Activated T-helper 2 cell treated with anti-CD3 and anti-CD28 coated beads, Interferon-gamma antibody, Interleukin-2, Interleukin-4, amounts not matched to agents 10 μg/mL and 5 μg/mL and 100 μg/mL, durations not matched to agents 14 hours and 24 hours and 36 hours (primary cell): Measurements from ENCODE around the gene TPK1. TPM values are rescaled to one million over a fixed set of nuclear protein-coding genes. Genes with fewer than 3 reads are reported as not detected.

Experiments used
- DNase-seq: peaks from one replicate; pipeline ENCODE4 v3.0.0; 2021; ENCODE audit warnings: low spot score
- H3K27ac Mint-ChIP-seq: one replicate; pipeline ENCODE4 v1.8.0; 2021; ENCODE audit warnings: mixed read lengths
- H3K27me3 Mint-ChIP-seq: one replicate; pipeline ENCODE4 v1.8.0; 2021; ENCODE audit warnings: low read depth, mixed read lengths
- H3K36me3 Mint-ChIP-seq: one replicate; pipeline ENCODE4 v1.8.0; 2021; ENCODE audit warnings: low read depth, mixed read lengths
- H3K4me1 Mint-ChIP-seq: one replicate; pipeline ENCODE4 v1.8.0; 2021; ENCODE audit warnings: low read depth, mixed read lengths
- H3K4me3 Mint-ChIP-seq: one replicate; pipeline ENCODE4 v1.8.0; 2021; ENCODE audit warnings: low read depth, mild to moderate bottlenecking, moderate library complexity, mixed read lengths
- H3K9me3 Mint-ChIP-seq: one replicate; pipeline ENCODE4 v1.8.0; 2021; ENCODE audit warnings: mixed read lengths
- intact Hi-C: fragments of 100-400 bp; cut with micrococcal nuclease; formaldehyde crosslinking; loops from one replicate; pipeline ENCODE4 v1.15.1; 2023
- total RNA-seq: library from RNA; stranded (reverse); gene quantifications from 2 replicates; pipeline ENCODE4 v1.2.3, GENCODE V29; 2022

Gene TPK1
- total RNA-seq, 1 donor from 2014 or later = 17.5 TPM

DNA sequence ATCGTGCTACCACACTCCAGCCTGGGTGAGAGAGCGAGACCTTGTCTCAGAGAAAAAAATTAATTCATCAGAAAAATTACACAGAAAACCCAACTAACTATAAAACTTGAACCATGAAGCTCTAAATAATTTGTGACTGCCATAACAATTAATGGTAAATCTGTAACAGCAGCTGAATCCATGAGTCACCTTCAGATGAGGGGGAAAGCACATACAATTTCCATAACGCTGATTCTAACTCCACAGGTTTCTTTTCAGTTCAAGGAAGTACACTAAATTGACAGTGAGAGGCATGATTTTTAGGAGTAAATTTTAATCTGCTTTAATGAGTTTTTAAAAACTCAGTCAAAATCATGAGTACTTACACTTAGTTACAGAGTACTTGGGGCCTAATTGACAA, 312.2 kb downstream of the TPK1 start:
- Mint-ChIP-seq H3K27me3 (no peaks in the 10 kb centered on the region), H3K4me3 (no peak overlapping the region), H3K9me3 (no peaks in the 10 kb centered on the region), H3K27ac (no peak overlapping the region), H3K36me3 (no peaks in the 10 kb centered on the region), H3K4me1 (no peaks in the 10 kb centered on the region)
- intact Hi-C loops = no loop called here
- no peak for DNase-seq

DNA sequence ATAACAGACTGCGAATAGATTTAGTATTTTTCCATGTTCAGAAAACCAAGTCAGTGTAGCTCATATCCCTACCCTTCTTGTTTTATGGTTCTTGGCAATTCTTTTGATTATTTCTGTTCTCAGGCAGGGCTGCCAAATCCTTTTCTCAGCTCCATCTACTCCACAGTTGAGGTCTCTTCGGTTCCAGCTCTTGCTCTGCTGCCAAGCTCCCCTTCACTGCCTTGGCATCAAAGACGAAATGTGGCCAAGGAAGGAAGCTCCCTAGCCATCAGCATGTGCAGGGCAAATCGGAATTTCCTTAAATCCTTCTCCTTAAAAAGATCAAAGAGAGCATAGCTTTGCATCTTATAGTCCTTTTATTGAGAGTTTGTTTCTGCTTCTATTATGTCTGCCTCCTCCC, 315.9 kb downstream of the TPK1 start:
- DNase-seq = no peak
- intact Hi-C loops = no loop called here
- Mint-ChIP-seq H3K36me3 (no peaks in the 10 kb centered on the region), H3K27me3 (no peaks in the 10 kb centered on the region), H3K27ac (no peak overlapping the region), H3K4me1 (peaks cover 5% of the 10 kb centered on the region), H3K4me3 (no peak overlapping the region), H3K9me3 (no peaks in the 10 kb centered on the region)

DNA sequence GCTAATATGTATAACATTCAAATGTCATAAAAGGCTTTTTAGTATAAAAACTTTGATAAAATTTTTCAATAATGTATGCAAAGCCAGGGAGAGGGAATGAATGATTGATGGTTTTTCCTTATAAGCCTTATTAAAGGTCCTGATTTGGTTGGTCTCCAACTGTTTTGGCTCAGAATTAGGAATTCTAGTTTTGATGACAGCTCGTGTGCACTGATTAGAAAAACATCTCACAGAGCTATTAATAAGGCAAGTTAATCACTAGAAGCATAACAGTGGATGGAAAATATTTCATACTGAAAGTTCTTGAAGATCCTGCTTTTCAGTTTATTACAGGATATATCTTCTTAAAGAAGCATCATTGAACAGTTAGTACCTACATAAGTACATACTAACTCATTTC, 317.5 kb downstream of the TPK1 start:
- Mint-ChIP-seq H3K27ac (no peak overlapping the region), H3K4me1 (peaks cover 5% of the 10 kb centered on the region), H3K36me3 (no peaks in the 10 kb centered on the region), H3K27me3 (no peaks in the 10 kb centered on the region), H3K9me3 (no peaks in the 10 kb centered on the region), H3K4me3 (no peak overlapping the region)
- intact Hi-C loops = no loop called here
- no peak for DNase-seq

DNA sequence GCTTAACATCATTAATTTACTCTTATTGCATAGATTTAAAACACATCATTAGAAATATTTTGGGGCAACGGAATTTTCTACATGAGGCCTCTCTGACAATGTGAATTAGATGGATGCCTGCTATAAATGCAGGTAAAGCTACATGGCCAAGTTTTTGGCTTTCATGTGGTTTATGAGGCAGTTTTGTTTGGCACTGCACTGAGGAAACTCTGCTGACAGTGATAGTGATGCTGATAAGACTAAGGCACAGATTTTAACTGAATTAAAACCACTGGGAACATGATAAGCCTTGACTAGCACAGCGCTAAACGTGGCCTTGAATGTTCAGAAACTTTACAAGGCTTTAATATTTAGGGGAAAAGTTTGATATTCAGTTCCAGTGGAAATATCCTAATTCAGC, 318.1 kb downstream of the TPK1 start:
- Mint-ChIP-seq H3K36me3 (no peaks in the 10 kb centered on the region), H3K4me3 (no peak overlapping the region), H3K27ac (no peak overlapping the region), H3K27me3 (no peaks in the 10 kb centered on the region), H3K9me3 (no peaks in the 10 kb centered on the region), H3K4me1 (peaks cover 5% of the 10 kb centered on the region)
- no peak for DNase-seq
- intact Hi-C loops = no loop called here

DNA sequence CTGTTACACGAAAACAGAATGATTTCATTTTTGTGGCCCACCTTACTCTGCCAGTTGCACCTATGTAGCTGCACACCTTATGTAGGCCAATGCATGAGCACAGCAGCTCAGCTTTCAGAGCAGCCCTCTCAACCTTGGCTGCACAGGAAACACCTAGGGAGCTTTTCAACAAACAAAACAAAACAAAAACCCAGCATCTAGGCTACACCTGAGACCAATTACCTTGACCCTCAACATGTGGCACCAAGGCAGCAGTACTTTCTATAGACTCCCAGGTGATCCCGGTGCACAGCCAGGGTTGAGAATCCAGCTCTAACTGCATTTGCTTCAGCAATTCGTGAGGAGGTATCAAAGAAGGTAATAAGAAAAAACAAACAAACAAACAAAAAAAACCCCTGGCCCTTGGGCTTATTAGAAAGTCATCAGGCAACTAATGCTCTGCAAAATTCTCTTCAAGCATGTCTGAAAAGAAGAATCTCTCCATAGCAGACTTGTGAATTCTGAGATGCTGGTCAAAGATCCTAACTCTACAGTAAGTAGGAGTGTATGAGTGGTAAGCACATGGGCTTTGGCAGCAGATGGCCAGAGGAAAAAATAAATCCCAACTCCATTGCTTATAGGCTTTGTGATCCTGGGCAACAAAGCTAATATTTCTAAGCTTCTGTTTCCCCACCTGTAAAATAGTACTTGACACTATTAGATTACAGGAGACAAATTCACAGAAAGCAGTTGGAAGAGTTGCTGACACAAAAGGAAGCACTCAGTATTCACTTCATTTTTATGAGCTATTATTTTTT, 318.9 kb downstream of the TPK1 start:
- H3K27ac Mint-ChIP-seq = no peak overlapping the region

DNA sequence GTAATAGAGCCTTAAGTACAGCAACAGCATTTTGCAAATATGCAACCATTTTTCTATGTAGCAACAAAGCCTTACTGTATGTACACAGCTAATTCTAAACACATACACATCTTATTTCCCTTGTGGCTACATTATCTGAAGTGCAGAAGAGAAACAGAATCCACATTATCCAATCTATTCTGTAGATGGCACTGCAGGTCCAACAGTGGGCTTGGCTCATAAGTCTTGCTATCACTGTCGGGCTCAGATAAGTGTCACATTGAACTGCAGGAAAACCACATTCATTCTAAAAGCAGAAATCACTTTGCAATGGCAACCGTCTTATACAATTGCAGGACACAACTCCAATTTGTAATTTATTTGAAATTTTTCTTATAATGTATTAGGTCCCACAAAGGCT, 322.5 kb downstream of the TPK1 start:
- intact Hi-C loops = no loop called here
- H3K4me3 Mint-ChIP-seq = no peak overlapping the region
- H3K4me1 Mint-ChIP-seq = peaks cover 5% of the 10 kb centered on the region
- H3K36me3 Mint-ChIP-seq = no peaks in the 10 kb centered on the region
- H3K27ac Mint-ChIP-seq = no peak overlapping the region
- H3K9me3 Mint-ChIP-seq = no peaks in the 10 kb centered on the region
- no peaks in the 10 kb centered on the region for H3K27me3 Mint-ChIP-seq
- no peak for DNase-seq

More for the DNA sequence above, 318.9 kb downstream of the TPK1 start:
- Mint-ChIP-seq H3K9me3 (no peaks in the 10 kb centered on the region), H3K36me3 (no peaks in the 10 kb centered on the region), H3K4me3 (no peak overlapping the region), H3K27me3 (no peaks in the 10 kb centered on the region), H3K4me1 (peaks cover 5% of the 10 kb centered on the region)
- no peak for DNase-seq
- intact Hi-C loops = no loop called here

DNA sequence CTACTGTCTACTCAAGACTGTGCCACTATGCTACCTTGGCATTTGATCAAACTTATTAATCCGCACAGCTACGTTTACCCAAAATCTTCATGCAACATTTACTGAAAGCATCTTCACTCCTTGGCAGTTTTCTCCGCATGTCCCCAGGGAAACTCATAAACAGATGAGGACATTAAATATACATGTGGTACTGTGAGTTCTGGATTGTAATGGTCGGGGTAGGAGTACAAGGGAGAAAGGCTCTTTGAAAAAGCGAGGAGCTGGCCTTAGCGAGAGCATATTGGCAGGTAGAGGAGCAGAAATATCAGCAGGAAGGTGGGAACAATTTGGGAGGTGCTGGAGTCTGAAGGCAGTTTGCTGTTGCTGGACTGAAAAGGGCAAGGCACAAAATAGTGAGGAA, 325.2 kb downstream of the TPK1 start:
- intact Hi-C loops = no loop called here
- Mint-ChIP-seq H3K36me3 (no peaks in the 10 kb centered on the region), H3K27me3 (no peaks in the 10 kb centered on the region), H3K9me3 (no peaks in the 10 kb centered on the region), H3K27ac (no peak overlapping the region), H3K4me1 (no peaks in the 10 kb centered on the region), H3K4me3 (no peak overlapping the region)
- DNase-seq = no peak

DNA sequence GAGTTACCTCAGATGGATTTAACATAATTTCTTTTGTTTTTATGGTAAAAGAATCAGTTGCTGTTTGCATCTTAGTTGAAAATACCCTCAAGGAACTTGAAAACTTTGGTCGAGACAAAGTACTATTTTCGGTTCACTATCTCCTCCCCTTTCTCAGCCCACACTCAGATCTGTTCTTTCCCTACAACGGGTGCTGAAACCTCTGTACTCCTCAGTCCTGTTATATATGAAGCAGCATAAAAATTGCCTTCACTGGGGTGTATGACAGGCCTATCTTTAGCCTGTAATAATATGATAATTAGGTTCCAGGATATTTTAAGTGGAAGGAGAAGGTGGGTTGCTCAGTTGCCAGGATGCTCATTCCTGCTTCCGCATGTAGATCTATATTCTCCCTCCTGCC, 327.2 kb downstream of the TPK1 start:
- Mint-ChIP-seq H3K27me3 (no peaks in the 10 kb centered on the region), H3K9me3 (no peaks in the 10 kb centered on the region), H3K4me1 (no peaks in the 10 kb centered on the region), H3K4me3 (no peak overlapping the region), H3K27ac (no peak overlapping the region), H3K36me3 (no peaks in the 10 kb centered on the region)
- intact Hi-C loops = no loop called here
- DNase-seq = no peak

DNA sequence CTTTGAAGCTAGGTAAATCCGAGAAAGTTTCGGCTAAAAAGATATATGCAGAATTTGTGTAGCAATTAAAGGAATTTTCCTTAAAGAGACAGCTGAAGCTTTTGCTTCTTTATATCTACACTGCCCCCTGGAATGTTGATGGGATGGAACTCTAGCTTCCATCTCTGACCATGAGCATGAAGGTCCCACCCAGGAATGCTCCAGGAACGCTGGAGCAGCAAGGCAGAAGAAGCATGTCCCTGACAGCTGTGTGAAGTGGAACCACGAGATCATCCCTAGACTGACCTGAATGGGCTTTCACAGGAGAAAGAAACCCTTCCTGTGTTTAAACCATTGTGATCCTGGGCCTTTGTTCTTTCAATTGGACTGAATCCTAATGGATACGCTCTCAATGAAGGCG, 332.6 kb downstream of the TPK1 start:
- intact Hi-C loops = no loop called here
- DNase-seq = no peak
- Mint-ChIP-seq H3K36me3 (no peaks in the 10 kb centered on the region), H3K9me3 (no peaks in the 10 kb centered on the region), H3K27me3 (no peaks in the 10 kb centered on the region), H3K27ac (no peak overlapping the region), H3K4me3 (no peak overlapping the region), H3K4me1 (no peaks in the 10 kb centered on the region)

DNA sequence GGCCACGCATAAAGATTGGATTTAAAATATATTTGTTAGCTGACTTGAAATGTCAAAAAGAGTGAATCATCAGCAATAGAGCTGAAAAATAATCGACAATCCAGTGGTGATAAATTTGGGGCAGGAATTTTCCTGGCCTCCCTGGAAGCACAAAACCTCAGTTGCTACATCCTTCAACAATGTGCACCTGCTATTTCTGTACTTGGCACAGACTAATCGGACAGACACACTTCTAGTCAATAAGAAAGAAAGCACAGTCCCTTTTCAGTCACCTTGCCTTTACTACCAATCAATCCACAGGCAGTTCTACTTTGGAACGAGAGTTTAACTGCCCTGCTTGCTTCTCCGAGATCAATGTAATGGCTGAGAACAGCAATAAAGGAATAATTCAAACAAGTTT, 335.6 kb downstream of the TPK1 start:
- Mint-ChIP-seq H3K27ac (no peak overlapping the region), H3K4me3 (no peak overlapping the region), H3K4me1 (no peaks in the 10 kb centered on the region), H3K9me3 (no peaks in the 10 kb centered on the region), H3K27me3 (no peaks in the 10 kb centered on the region), H3K36me3 (no peaks in the 10 kb centered on the region)
- intact Hi-C loops = no loop called here
- no peak for DNase-seq

DNA sequence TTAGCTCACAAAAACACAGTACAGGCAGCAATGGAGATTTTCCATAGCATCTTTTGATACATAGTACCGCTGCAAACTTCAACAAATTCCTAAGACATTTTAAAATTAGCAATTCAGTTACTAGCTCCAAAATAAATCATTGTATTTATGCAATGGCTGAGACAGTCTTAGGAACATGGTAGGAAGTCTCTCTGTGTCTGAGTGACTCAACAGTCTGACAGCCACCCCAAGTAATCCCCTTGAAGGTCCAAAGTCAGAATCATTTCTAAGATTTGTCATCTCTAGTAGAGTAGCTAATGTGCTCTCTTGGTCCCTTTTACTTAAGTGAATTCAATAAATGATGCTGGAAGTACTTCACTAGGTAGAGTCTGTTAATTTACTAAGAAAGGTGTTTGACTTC, 338.6 kb downstream of the TPK1 start:
- intact Hi-C loops = no loop called here
- Mint-ChIP-seq H3K27ac (no peak overlapping the region), H3K27me3 (no peaks in the 10 kb centered on the region), H3K9me3 (no peaks in the 10 kb centered on the region), H3K36me3 (no peaks in the 10 kb centered on the region), H3K4me1 (no peaks in the 10 kb centered on the region), H3K4me3 (no peak overlapping the region)
- no peak for DNase-seq

DNA sequence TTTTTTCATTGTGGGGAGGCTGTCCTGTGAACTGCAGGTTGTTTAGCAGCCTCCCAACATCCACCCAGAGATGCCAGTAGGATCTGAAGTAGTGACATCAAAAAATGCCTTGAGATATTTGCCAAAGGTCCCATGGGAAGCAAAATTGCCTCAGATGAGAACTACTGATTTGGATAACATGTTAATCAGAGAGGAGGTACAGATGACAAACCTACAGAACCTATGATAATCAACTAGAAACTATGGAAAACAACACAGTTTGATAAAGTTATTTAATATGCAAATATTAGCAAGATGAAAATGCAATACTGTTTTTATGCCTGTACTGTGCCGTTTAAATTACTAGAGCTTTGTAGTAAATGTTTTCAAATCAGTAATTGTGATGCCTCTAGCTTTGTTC, 341.5 kb downstream of the TPK1 start:
- Mint-ChIP-seq H3K4me1 (no peaks in the 10 kb centered on the region), H3K27ac (no peak overlapping the region), H3K36me3 (no peaks in the 10 kb centered on the region), H3K4me3 (no peak overlapping the region), H3K9me3 (no peaks in the 10 kb centered on the region), H3K27me3 (no peaks in the 10 kb centered on the region)
- intact Hi-C loops = no loop called here
- DNase-seq = no peak

DNA sequence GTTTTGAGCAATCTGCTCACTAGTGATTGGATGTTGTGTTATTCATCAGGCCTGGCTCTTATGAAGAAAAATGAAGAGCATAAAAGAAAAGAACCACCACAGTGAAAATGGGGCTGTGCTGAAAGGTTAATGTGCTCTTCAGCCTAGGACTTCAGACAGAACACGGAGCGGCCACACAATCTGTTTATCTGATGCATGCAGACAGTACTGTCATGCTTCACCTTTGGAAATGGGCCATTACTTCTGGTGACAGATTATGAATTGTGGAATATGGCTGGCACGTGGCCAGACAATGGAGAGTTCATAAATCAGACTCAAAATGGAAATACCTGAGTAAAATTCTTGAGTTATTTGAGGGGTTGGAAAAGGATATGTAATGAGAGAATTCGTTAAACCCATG, 346.3 kb downstream of the TPK1 start:
- Mint-ChIP-seq H3K4me1 (no peaks in the 10 kb centered on the region), H3K4me3 (no peak overlapping the region), H3K27ac (no peak overlapping the region), H3K9me3 (peaks cover under 1% of the 10 kb centered on the region), H3K27me3 (no peaks in the 10 kb centered on the region), H3K36me3 (no peaks in the 10 kb centered on the region)
- DNase-seq = no peak
- intact Hi-C loops = no loop called here

DNA sequence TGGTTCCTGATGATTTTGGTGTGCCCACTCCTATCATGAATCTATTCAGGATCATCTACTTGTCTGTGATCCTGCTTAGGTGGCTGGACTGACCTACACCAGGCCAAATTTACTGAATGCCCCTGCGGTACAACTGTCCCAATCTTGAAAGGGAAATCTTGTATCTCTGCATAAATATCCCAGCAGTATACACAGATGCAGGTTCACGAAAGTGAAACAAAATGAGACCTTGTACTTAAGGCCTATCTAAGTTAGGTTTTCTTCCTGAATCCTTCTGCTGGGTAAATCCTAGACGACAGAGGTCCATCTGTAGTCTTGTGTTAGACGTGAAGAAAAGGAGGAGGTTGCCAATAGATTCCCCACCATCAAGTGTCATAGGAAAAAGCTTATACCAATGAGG, 346.9 kb downstream of the TPK1 start:
- no peak for DNase-seq
- no peaks in the 10 kb centered on the region for H3K27me3 Mint-ChIP-seq
- H3K4me3 Mint-ChIP-seq = no peak overlapping the region
- intact Hi-C loops = no loop called here
- H3K27ac Mint-ChIP-seq = no peak overlapping the region
- H3K9me3 Mint-ChIP-seq = peaks cover 6% of the 10 kb centered on the region
- H3K4me1 Mint-ChIP-seq = no peaks in the 10 kb centered on the region
- no peaks in the 10 kb centered on the region for H3K36me3 Mint-ChIP-seq
